ENCODE results near the gene CIAPIN1. TPM values are rescaled to one million over a fixed set of nuclear protein-coding genes. Genes with fewer than 3 reads are reported as not detected.

CIAPIN1 gene
- total RNA-seq, 1 donor: 39.3 TPM

DNA sequence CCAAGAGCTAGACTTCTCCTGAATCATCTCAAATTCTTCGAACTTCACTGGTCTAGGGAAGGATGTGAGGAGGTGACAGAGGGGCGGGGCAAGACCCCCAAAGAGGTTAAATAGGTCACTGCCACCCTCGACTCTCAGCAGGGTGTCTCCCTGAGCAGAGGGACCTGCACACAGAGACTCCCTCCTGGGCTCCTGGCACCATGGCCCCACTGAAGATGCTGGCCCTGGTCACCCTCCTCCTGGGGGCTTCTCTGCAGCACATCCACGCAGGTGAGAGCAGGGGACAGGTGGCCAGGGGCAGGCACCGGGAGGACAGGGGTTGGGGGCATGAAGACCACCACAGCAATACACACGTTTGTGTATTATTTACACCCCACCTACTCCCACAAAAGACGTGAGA, 33.5 kb downstream of the CIAPIN1 start:
- DNase-seq (ENCODE audit: low read depth): no peak
- no peak overlapping the region for H3K4me3 ChIP-seq (ENCODE audit: low read depth, low read length)
- TF ChIP-seq CTCF (IDR thresholded peaks at IDR 0.05; ENCODE audit: insufficient read depth, low read length): no peak

GRCh38 chr16:57413301-57413730, 33.9 kb downstream of the CIAPIN1 start:
- TF ChIP-seq CTCF (IDR thresholded peaks at IDR 0.05; ENCODE audit: insufficient read depth, low read length): no peak
- no peak overlapping the region for H3K4me3 ChIP-seq (ENCODE audit: low read depth, low read length)
- no peak for DNase-seq (ENCODE audit: low read depth)

GRCh38 chr16:57412584-57412983, 34.6 kb downstream of the CIAPIN1 start:
- H3K4me3 ChIP-seq (ENCODE audit: low read depth, low read length): no peak overlapping the region
- no peak for DNase-seq (ENCODE audit: low read depth)
- no peak for TF ChIP-seq CTCF (IDR thresholded peaks at IDR 0.05; ENCODE audit: insufficient read depth, low read length)

GRCh38 chr16:57411362-57411976, 35.7 kb downstream of the CIAPIN1 start:
- no peak for TF ChIP-seq CTCF (IDR thresholded peaks at IDR 0.05; ENCODE audit: insufficient read depth, low read length)
- no peak for DNase-seq (ENCODE audit: low read depth)
- H3K4me3 ChIP-seq (ENCODE audit: low read depth, low read length): no peak overlapping the region

- TF ChIP-seq CTCF (IDR thresholded peaks at IDR 0.05; ENCODE audit: insufficient read depth, low read length): no peak
- H3K4me3 ChIP-seq (ENCODE audit: low read depth, low read length): no peak overlapping the region
- DNase-seq (ENCODE audit: low read depth): no peak
These were observed 37.2 kb downstream of the CIAPIN1 start for GRCh38 chr16:57409870-57410587.

- H3K4me3 ChIP-seq (ENCODE audit: low read depth, low read length): no peak overlapping the region
- TF ChIP-seq CTCF (IDR thresholded peaks at IDR 0.05; ENCODE audit: insufficient read depth, low read length): no peak
- DNase-seq (ENCODE audit: low read depth): no peak
These were observed 38.1 kb downstream of the CIAPIN1 start for GRCh38 chr16:57409065-57409464.

Data from fibroblast of the aortic adventitia (primary cell).